ENCODE data around the gene PICK1.

The PICK1 gene

GRCh38 chr22:38086001-38086845 is 29.0 kb downstream of the PICK1 start:
- DNase-seq (ENCODE audit: insufficient read length, low spot score) = no peak

GRCh38 chr22:38086942-38087341 is 29.7 kb downstream of the PICK1 start:
- no peak for FAIRE-seq
- DNase-seq (ENCODE audit: insufficient read length, low spot score) = no peak

More at GRCh38 chr22:38086001-38086845, 29.0 kb downstream of the PICK1 start:
- no peak for FAIRE-seq

GRCh38 chr22:38087855-38088254 is 30.7 kb downstream of the PICK1 start:
- DNase-seq (ENCODE audit: insufficient read length, low spot score) (no peak), FAIRE-seq (no peak)

- FAIRE-seq = no peak
- no peak for DNase-seq (ENCODE audit: insufficient read length, low spot score)
Measured at GRCh38 chr22:38088629-38089473, 31.6 kb downstream of the PICK1 start.

- DNase-seq (ENCODE audit: insufficient read length, low spot score) = no peak
- FAIRE-seq = no peak
Measured at GRCh38 chr22:38089474-38089851, 32.3 kb downstream of the PICK1 start.

- DNase-seq (ENCODE audit: insufficient read length, low spot score) = no peak
- FAIRE-seq = no peak
Measured at GRCh38 chr22:38097058-38097457, 39.9 kb downstream of the PICK1 start.

GRCh38 chr22:38097557-38098409 is 40.6 kb downstream of the PICK1 start:
- DNase-seq (ENCODE audit: insufficient read length, low spot score) (no peak), FAIRE-seq (no peak)

- no peak for DNase-seq (ENCODE audit: insufficient read length, low spot score)
- FAIRE-seq = no peak
Measured at GRCh38 chr22:38098410-38099249, 41.4 kb downstream of the PICK1 start.

- no peak for FAIRE-seq
- no peak for DNase-seq (ENCODE audit: insufficient read length, low spot score)
Measured at GRCh38 chr22:38103641-38104040, 46.4 kb downstream of the PICK1 start.

- FAIRE-seq (no peak), DNase-seq (ENCODE audit: insufficient read length, low spot score) (no peak)
Measured at GRCh38 chr22:38104084-38104483, 46.9 kb downstream of the PICK1 start.

- FAIRE-seq = no peak
- DNase-seq (ENCODE audit: insufficient read length, low spot score) = no peak
Measured at GRCh38 chr22:38106814-38107578, 49.8 kb downstream of the PICK1 start.

GRCh38 chr22:38107692-38108515 is 50.7 kb downstream of the PICK1 start:
- DNase-seq (ENCODE audit: insufficient read length, low spot score) (no peak), FAIRE-seq (no peak)

- FAIRE-seq (no peak), DNase-seq (ENCODE audit: insufficient read length, low spot score) (no peak)
Measured at GRCh38 chr22:38108561-38109319, 51.5 kb downstream of the PICK1 start.

GRCh38 chr22:38109371-38110001 is 52.3 kb downstream of the PICK1 start:
- no peak for DNase-seq (ENCODE audit: insufficient read length, low spot score)
- FAIRE-seq = no peak

- FAIRE-seq (no peak), DNase-seq (ENCODE audit: insufficient read length, low spot score) (no peak)
Measured at GRCh38 chr22:38110008-38110862, 53.0 kb downstream of the PICK1 start, which contains the start of gene BAIAP2L2. BAIAP2L2 (minus strand) TSS chr22:38110684; CDS start chr22:38110525, 159 bp downstream.

All from HTR-8/SVneo (cell line).